Activated naive CD8-positive, alpha-beta T cell (primary cell): ENCODE results near the gene MOK.

Source experiments
- H3K27ac Mint-ChIP-seq: one replicate; pipeline ENCODE4 v1.8.0; 2021; ENCODE audit warnings: mixed read lengths
- H3K27me3 Mint-ChIP-seq: one replicate; pipeline ENCODE4 v1.8.0; 2021; ENCODE audit warnings: mixed read lengths
- H3K36me3 Mint-ChIP-seq: one replicate; pipeline ENCODE4 v1.8.0; 2021; ENCODE audit warnings: mixed read lengths
- H3K4me1 Mint-ChIP-seq: one replicate; pipeline ENCODE4 v1.8.0; 2021; ENCODE audit warnings: low read depth, mixed read lengths
- H3K4me3 Mint-ChIP-seq: one replicate; pipeline ENCODE4 v1.8.0; 2021; ENCODE audit warnings: mild to moderate bottlenecking, mixed read lengths
- H3K9me3 Mint-ChIP-seq: one replicate; pipeline ENCODE4 v1.8.0; 2021; ENCODE audit warnings: low read depth, mixed read lengths

The MOK gene

DNA sequence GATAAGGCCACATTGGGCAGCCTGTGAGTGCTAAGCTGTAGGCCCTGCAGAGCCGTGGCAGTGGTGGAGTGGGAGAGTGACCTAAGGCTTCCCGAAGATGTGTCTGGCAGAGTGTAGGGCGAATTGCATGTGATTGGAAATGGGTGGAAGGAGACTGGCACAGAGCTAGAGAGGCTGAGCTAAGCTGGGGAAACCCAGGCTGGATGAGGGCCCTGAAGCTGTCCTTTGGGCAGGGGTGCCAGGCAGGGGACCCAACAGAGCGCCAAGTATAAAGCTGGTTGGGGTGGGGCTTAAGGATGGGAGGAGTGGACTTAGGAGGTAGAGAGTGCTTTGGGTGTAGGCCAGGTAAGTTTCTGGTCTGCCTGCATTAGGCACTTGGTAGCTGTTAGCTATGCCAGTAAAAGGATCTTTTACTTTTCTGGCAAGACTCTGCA, 117.4 kb downstream of the MOK start:
- H3K9me3 Mint-ChIP-seq, result no peaks in the 10 kb centered on the region

DNA sequence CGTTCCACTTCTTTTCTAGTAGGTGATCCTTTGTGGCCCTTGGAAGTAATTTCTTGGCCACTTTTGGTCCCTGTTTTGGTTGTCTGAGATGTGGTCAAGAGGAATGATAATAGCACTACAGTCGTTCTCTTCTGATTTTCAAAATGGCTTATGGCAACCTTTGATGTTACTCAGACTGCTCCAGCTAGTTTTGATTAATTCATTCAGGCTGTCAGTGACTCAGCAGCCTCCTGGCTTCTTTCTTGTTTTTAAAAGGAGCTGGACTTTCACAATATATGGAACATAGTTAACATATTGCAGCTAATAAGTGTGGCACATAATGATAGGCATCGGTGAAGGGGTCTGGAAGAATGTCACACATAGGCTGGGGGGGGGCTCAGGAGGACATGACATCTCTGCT, 117.9 kb downstream of the MOK start:
- peaks cover 69% of the 10 kb centered on the region for H3K4me1 Mint-ChIP-seq
- no peaks in the 10 kb centered on the region for H3K27me3 Mint-ChIP-seq
- no peak overlapping the region for H3K4me3 Mint-ChIP-seq

More for the DNA sequence above, 117.4 kb downstream of the MOK start:
- Mint-ChIP-seq H3K4me3 (no peak overlapping the region), H3K4me1 (peaks cover 65% of the 10 kb centered on the region), H3K27ac (peak overlapping the region; percentile 73), H3K27me3 (no peaks in the 10 kb centered on the region), H3K36me3 (peaks cover 2% of the 10 kb centered on the region)

DNA sequence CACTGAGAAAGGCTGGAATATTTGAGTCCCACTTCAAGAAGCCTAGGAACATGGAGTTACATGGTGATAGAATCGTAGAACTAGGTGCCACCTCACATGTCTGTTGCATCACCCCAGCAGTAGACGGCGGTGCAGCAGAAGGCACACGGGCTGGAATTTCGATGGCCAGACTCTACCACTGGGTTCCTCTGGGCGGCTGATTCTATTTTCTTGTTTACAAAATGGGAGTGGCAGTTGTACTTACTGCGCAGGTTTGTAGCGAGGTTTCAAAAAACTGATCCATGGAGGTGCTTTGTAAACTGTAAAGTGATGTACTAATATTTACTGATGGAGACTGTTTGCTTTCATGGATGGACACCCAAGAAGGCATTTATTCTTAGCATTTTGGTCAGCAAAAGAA, 119.6 kb downstream of the MOK start:
- H3K4me1 Mint-ChIP-seq, result peaks cover 73% of the 10 kb centered on the region
- H3K9me3 Mint-ChIP-seq, result no peaks in the 10 kb centered on the region
- H3K4me3 Mint-ChIP-seq, result no peak overlapping the region
- H3K27me3 Mint-ChIP-seq, result no peaks in the 10 kb centered on the region
- H3K27ac Mint-ChIP-seq, result peak overlapping the region; percentile 92
- H3K36me3 Mint-ChIP-seq, result peaks cover 4% of the 10 kb centered on the region

More for the DNA sequence above, 117.9 kb downstream of the MOK start:
- Mint-ChIP-seq H3K36me3 (peaks cover 2% of the 10 kb centered on the region), H3K27ac (peak overlapping the region; percentile 73), H3K9me3 (no peaks in the 10 kb centered on the region)

DNA sequence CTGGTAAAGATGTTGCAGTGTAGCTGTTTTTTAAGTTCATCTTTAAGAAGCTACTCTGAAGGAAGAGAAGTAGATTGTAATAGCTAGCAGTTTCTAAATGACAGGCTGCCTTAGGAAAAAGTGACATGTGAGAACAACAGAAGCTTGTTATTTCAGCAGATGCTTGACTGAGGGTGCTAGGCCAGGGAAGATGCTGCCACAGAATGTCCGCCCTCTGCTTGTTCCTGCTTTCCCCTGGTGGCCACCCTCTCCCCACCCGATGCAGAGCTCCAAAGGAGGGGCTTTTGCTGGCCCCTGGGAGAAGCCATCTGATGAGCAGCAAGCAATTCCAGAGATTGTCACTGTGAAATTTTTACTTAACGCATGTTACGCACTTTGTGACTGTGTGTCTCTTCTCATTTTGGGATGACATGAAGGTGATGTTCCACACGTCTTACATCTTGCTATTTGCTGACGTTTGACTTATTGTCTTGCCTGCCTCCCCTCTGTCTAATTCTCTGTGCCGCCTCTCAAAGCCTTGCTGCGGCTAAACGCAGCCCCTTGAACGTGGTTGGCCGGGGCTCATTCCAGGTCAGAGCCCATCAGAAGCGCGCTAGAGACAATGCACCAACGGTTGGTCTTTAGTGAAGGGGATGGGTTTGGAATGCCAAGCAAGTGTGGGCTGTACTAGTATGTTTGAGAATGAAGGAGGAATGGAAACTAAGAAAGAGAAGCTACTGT, 120.5 kb downstream of the MOK start:
- Mint-ChIP-seq H3K9me3 (no peaks in the 10 kb centered on the region), H3K27ac (peak overlapping the region; percentile 92), H3K27me3 (no peaks in the 10 kb centered on the region), H3K4me3 (peak overlapping the region; percentile 68), H3K4me1 (peaks cover 74% of the 10 kb centered on the region), H3K36me3 (peaks cover 4% of the 10 kb centered on the region)

DNA sequence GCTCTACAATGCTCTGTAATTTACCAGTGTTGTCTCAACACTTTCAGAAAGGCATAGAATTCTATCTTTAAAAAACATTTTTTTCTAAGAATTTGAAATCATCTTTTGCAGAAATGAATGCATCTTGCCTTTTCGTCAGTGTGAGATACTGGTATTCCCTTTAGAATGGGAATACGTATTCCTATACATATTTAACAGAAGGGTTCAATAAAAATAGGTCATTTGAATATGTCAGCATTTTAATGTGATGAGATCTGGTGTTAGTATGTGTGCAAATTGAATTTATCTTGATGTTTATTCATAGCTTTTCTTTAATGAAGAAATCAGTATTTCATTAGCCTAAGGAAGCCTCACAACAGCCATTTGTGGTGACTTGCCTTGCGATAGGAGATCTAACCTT, 121.1 kb downstream of the MOK start:
- no peaks in the 10 kb centered on the region for H3K27me3 Mint-ChIP-seq
- H3K4me3 Mint-ChIP-seq, result peak overlapping the region; percentile 68
- H3K4me1 Mint-ChIP-seq, result peaks cover 73% of the 10 kb centered on the region
- no peaks in the 10 kb centered on the region for H3K9me3 Mint-ChIP-seq
- peaks cover 4% of the 10 kb centered on the region for H3K36me3 Mint-ChIP-seq
- peak overlapping the region; percentile 92 for H3K27ac Mint-ChIP-seq

DNA sequence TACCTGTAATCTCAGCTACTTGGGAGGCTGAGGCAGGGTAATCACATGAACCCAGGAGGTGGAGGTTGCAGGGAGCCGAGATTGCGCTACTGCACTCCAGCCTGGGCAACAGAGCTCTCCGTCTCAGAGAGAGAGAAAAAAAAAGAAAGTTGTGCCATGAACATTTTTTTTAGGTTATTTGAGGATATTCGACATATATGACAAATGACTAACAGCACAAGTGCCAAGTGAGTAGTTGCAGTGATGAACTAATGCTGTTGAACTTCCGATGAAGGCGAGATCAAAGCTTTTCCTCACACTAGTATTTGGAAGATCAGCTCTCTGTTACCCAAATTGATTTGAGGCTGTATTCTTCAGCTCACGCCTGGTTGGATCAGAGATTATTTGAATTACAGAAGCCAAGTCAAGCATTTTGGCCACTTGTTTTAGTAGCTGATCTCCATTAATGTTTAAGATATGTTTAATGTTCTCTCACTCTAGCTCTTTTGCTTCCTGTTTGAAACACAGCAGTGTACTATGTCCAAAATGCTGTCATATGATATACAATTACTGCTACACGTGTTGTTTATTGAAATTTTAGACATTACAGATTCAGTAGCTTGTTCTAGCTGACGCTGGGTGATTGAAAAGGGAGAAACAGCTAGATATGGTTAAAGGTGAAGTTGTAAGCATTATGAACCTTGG, 121.9 kb downstream of the MOK start:
- Mint-ChIP-seq H3K27me3 (no peaks in the 10 kb centered on the region), H3K4me3 (no peak overlapping the region), H3K4me1 (peaks cover 79% of the 10 kb centered on the region), H3K9me3 (no peaks in the 10 kb centered on the region), H3K36me3 (peaks cover 4% of the 10 kb centered on the region), H3K27ac (peak overlapping the region; percentile 92)

DNA sequence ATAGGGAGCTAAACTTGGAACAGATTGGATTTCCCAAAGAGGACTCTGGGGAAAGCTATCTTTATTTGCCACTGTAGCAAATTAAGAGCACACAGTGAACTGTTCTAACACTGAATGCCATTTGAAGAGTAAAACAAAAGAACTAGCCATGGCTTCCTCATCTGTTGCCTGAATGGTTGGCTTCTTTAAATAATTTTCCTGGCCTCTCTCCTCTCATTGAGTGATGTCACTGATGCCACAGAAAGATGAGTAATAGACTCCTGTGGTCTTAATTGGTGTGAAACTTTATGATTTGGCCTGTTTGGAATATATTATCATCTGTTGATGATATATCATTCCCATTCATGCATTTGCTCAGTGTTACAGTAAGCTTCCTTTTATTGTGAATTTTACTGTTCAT, 122.8 kb downstream of the MOK start:
- Mint-ChIP-seq H3K27me3 (no peaks in the 10 kb centered on the region), H3K4me3 (peak overlapping the region; percentile 9), H3K4me1 (peaks cover 80% of the 10 kb centered on the region), H3K9me3 (no peaks in the 10 kb centered on the region), H3K36me3 (peaks cover 4% of the 10 kb centered on the region), H3K27ac (peak overlapping the region; percentile 50)

DNA sequence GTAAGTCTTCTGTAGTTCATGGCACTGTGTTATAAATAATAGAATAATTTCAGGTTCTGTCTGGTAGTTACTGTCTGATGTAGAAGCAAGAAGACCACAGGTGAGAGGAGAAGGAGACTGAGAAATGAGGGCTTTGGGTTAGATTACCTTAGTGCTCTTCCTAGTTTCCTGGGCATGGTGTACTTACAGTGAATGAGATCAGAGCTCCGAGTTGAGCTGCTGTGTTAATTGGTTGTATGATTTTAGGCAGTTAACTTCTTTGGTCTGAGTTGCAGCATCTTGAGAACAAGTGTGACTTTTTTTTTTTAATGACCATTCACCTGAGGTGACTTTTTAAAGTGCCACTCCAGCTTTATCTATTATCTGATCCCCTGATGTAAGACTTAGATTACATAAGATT, 123.8 kb downstream of the MOK start:
- Mint-ChIP-seq H3K36me3 (peaks cover 4% of the 10 kb centered on the region), H3K9me3 (no peaks in the 10 kb centered on the region), H3K4me3 (no peak overlapping the region), H3K4me1 (peaks cover 79% of the 10 kb centered on the region), H3K27me3 (no peaks in the 10 kb centered on the region), H3K27ac (peak overlapping the region; percentile 73)

DNA sequence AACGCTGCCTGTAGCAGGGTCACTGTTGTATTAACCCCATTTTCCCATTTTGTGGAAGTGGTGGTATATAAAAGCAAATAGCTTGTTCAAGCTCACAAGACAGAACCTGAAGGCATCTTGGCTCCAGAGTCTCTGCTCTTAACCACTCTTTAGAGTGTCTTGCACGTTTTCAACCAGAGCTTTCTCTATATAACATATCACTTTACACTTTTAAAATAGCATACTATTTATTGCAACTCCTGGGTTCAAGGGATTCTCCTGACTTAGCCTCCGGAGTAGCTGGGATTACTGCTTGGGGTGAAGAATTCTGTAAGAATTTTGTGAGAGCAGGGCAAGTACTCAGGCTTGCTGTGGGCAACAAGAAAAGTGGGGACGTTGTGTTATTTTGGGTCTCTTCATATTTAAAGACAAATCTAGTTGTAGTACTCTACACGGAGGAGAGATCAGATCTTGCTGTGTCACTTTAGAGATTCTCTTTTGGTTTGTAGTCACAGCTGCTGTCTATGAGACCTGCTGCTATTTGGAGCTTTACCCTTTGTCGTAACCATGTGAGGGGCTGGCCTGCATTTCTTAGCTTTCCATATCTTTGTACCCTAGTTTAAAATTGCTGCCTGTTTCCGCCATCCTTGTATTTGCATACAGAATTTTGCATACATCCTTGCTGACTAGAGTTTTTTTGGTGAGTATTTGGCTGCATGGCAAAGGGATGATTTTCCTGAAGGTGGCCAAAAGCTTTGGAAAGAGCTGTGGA, 124.5 kb downstream of the MOK start:
- Mint-ChIP-seq H3K4me1 (peaks cover 77% of the 10 kb centered on the region), H3K27me3 (no peaks in the 10 kb centered on the region), H3K36me3 (peaks cover 4% of the 10 kb centered on the region), H3K27ac (peak overlapping the region; percentile 73), H3K4me3 (no peak overlapping the region), H3K9me3 (no peaks in the 10 kb centered on the region)
